GM18498 (cell line): Measurements from ENCODE around the gene SEC14L1.
A peak's percentile ranks its signal among the peaks of the same experiment; 100 is the strongest.
"Not testable (repeated sequence)": the region's sequence is repeated elsewhere in the genome, so short reads cannot be mapped to it uniquely, and the experiment has no call there.

ENCODE experiments used
- ATAC-seq: cut with Tn5 transposase; IDR thresholded peaks from one replicate; pipeline ENCODE4 v1.9.1; 2021; ENCODE audit warnings: mild to moderate bottlenecking, moderate library complexity; ENCODE audit not compliant: unreplicated experiment

SEC14L1 gene

GRCh38 chr17:77140878-77141767 is at the start of gene SEC14L1:
SEC14L1 (plus strand) TSS chr17:77140969; CDS start chr17:77143597, 2,628 bp downstream.
- ATAC-seq, result peak; percentile 48

DNA sequence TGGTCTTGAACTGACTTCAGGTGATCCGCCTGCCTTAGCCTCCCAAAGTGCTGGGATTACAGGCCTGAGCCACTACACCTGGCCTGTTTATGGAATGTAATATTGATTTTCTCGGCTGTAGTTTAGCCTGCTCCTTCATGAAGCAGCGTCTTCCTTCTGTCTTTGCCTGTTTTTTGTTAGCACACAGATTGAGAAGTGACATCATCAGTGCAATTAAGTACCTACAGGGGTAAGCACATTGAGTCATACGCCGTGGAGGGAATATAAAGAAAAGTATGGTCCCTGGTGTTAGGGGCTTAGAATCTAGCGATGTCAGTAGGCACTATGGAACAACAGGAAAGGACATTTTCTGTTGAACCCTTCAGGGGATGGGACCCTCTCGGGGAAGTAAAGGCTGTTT is 48.7 kb upstream of the SEC14L1 start:
- no peak for ATAC-seq

- no peak for ATAC-seq
Measured at GRCh38 chr17:77095461-77095860, 45.3 kb upstream of the SEC14L1 start.

DNA sequence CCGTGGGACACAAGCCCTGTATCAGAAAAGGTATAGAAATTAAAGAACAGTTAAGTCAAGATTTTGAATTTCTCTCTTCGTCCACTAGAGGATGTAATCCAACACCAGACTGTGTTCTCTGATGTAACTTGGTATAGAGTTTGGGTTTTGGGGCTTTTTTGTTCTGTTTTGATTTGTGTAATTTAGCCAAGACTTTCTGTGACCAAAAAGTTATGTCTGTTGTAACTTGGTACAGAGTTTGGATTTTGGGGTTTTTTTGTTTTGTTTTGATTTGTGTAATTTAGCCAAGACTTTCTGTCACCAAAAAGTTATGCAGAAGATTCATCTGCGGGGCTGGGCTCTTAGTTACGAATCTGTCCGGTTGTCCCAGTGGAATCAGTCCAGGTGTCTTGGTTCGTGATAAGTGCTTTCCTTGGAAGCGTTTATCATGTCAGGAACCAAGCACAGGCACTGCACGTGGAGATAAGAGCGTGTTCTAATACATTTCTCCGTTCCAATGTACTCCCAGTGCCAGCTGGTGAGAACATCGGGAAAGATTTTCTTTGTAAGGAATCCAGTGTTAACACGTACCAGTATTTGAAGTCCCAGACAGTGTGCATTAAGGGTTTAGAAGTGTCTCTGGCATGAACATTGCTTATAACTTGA is 44.1 kb upstream of the SEC14L1 start:
- no peak for ATAC-seq

- no peak for ATAC-seq
Measured at GRCh38 chr17:77097631-77098180, 43.1 kb upstream of the SEC14L1 start.

- no peak for ATAC-seq
Measured at GRCh38 chr17:77098884-77099545, 41.8 kb upstream of the SEC14L1 start.

DNA sequence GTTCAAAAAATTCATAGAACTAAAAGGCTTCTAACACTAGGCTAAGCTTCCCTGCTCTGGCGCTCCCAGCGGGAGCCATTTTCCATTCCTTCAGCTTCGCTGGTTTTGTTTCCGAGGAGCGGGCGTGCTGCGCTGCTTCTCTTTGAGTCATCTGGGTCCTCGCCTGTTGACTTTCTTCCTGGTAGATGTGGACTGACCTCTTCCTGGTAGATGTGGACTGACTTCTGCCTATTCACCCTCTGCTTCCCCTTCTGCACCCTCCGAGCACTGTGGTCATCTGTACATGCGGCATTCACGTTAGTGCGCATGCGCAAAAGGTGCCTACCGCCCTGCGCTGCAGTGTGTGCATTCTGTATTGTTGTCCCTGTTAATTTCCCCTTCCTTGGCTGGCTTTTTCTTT is 40.8 kb upstream of the SEC14L1 start:
- no peak for ATAC-seq

DNA sequence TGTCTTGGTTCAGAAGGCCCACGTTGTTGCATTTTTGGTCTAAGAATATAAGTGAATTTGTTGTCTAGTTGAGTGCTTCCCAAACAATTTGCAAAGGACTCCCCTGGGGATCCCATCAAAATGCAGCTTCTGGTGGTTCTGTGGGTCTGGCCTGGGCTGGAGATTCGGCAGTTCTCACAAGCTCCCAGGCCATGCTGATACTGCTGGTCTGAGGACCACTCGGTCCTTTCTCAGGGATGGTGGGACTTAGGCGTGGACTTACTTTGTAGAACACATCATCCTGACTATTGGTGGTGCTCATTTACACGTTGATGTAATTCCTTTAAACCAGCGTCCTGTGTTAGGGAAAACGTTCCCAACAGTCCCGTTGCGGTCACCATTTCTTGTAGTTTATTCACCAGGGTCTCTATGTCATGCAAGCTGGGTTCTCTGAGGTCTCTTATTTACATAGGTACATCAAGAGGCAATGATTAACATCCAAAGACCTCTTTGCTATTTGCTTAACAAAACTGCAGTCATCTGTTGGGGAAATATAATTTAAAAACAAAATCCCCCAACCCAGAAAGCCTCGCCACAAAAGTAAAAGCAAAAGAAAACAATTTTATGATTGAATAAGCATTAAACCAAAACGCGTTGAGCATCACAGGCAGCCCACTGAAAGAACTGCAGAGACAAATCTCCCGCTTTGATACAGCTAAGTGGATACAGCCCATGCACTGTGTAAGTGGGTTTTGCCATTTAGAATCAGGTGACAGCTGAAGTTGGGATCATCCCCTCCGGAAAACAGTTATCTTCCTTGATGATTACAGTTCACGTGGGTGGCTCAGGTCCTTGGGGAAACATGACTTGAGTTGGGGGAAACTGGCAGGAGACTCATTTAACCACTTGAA is 39.0 kb upstream of the SEC14L1 start:
- ATAC-seq, result no peak

- not testable (repeated sequence) for ATAC-seq
Measured at GRCh38 chr17:77102411-77103134, 38.2 kb upstream of the SEC14L1 start.

DNA sequence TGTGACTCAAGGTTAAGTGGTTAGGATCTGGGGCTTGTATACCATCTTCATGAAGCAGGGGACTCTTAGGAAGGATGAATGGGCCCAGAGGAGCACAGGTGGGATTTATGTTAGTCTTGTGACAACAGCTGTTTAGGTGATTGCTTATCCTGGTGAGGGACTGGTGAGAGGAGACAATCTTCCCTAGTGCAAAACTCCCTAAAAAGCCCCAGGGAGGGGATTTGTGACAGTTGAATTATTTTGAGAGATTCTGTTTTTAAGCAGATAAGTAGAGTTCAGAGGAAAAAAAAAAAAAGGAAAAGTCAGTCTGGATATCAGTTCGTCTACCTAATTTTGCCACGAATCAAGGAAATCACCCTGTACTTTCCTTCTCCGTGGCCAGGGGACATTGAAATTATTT is 35.1 kb upstream of the SEC14L1 start:
- no peak for ATAC-seq

GRCh38 chr17:77106874-77107358 is 33.9 kb upstream of the SEC14L1 start:
- ATAC-seq, result peak; percentile 45

DNA sequence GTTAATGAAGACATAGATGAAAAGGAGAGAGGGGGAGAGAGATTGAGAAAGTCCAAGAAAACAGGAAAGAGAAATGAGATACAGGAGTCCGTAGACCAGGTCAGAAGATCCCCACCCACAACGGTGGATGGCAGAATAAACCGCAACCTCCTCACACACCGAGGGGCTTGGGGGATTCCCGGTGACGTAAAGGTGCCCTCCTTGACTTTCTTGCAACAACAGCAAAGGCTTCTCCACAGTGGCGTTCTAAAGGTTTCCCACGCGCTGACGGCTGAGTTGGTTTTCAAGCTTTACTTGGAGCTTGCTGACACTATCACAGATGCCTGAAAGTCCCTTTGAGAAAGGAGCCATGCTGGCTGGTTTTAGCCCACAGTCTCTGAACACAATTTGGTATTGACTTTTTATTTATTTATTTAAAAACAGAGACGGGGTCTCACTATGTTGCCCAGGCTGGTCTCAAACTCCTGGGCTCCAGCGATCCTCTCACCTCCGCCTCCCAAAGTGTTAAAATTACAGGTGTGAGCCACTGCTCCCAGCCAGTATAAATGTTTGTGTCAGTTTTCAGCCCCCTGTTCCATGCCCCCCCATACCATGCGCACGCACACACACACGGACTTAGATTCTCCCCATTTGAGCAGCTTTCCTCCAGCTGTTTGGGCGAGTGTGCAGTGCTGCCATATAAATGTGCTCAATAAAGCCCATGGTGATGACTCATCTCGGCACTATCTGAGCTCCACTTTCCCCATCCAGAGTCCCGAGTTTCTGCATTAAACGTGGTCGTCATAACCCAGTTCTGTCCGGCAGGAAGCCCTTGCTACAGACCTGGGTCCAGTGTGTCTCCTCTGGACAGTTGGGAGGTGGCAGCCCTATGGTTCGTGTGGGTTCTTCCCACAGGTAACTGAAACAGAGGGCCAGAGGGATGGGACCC is 33.0 kb upstream of the SEC14L1 start:
- peak; percentile 70 for ATAC-seq

GRCh38 chr17:77109159-77109759 is 31.5 kb upstream of the SEC14L1 start:
- no peak for ATAC-seq

DNA sequence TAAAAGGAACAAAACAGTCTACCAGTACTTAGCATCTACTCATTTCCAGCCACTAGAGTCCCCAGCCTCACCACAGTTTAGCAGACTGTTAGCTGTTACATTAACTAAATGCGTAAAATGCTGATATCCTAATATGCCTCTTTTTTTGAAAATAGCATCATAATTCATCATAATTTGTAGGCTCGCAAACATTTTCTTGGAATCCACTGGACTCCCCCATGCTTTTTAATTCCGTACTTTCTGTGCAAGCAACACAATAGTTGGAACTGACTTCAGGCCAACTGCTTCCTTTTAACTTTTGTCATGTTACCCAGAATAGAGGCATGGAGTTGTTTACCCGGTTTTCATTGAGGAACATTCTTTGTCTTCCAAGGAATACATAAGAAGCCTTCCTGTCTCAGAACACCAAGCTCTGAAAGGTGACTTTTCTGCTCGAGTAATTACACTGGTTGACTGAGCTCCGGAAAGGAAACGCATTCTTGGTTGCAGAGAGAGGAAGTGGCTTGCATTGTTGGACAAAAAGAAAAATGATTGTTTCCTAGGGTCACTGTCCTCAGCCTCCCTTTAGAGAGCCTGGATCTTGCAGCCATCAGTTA is 30.9 kb upstream of the SEC14L1 start:
- no peak for ATAC-seq

GRCh38 chr17:77111165-77111933 is 29.4 kb upstream of the SEC14L1 start:
- not testable (repeated sequence) for ATAC-seq

DNA sequence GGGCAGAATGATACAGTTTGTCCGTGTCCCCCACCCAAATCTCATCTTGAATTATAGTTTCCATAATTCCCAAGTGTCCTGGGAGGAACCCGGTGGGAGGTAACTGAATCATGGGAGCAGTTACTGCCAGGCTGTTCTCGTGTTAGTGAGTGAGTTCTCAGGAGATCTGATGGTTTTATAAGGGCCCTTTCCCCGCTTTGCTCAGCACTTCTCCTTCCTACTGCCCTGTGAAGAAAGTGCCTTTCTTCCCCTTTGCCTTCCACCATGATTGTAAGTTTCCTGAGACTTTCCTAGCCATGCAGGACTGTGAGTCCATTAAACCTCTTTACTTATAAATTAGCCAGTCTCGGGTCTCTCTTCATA is 28.9 kb upstream of the SEC14L1 start:
- ATAC-seq, result no peak

- ATAC-seq, result no peak
Measured at GRCh38 chr17:77115510-77115909, 25.3 kb upstream of the SEC14L1 start.
